WTC11 (cell line): ENCODE measurements around the gene RECQL5. TPM values are rescaled to one million over a fixed set of nuclear protein-coding genes. Genes with fewer than 3 reads are reported as not detected.

ENCODE experiments used
- ATAC-seq: fragments of 200-7000 bp; cut with Tn5 transposase; 2 replicates; pipeline ENCODE4 v1.10.0; 2021; ENCODE audit warnings: mild to moderate bottlenecking, moderate library complexity
- CTCF ChIA-PET: fragments of 300-600 bp; sonication (Branson Sonifier 250); formaldehyde crosslinking; loops from one replicate; lab custom pipeline; 2021; ENCODE audit warnings: antibody characterized with exemption; lab: Charles Lee
- POLR2A ChIA-PET: fragments of 350-600 bp; sonication (Branson Sonifier 250); formaldehyde crosslinking; loops from one replicate; lab custom pipeline; 2021; ENCODE audit warnings: antibody characterized with exemption; lab: Charles Lee
- DNase-seq: peaks from one replicate; pipeline ENCODE4 v3.0.0; 2021; ENCODE audit warnings: low spot score
- H3K27ac Mint-ChIP-seq: 2 replicates; pipeline ENCODE4 v1.8.0; 2021; ENCODE audit warnings: mixed read lengths
- H3K27me3 Mint-ChIP-seq: 2 replicates; pipeline ENCODE4 v1.8.0; 2021; ENCODE audit warnings: low read depth, mild to moderate bottlenecking, moderate library complexity, mixed read lengths
- H3K36me3 Mint-ChIP-seq: 2 replicates; pipeline ENCODE4 v1.8.0; 2021; ENCODE audit warnings: mixed read lengths
- H3K4me1 Mint-ChIP-seq: 2 replicates; pipeline ENCODE4 v1.8.0; 2022; ENCODE audit warnings: mixed read lengths
- H3K4me3 Mint-ChIP-seq: 2 replicates; pipeline ENCODE4 v1.8.0; 2021; ENCODE audit warnings: mild to moderate bottlenecking, moderate library complexity, mixed read lengths
- H3K9me3 Mint-ChIP-seq: 2 replicates; pipeline ENCODE4 v1.8.0; 2021; ENCODE audit warnings: mixed read lengths
- ATF3 ChIP-seq: sonication (generic); formaldehyde crosslinking; conservative IDR thresholded peaks from 2 replicates; pipeline ENCODE4 v1.8.1; 2022; ENCODE audit warnings: mild to moderate bottlenecking, missing genetic modification reagents
- ELF4 ChIP-seq: sonication (generic); formaldehyde crosslinking; IDR thresholded peaks from 2 replicates; pipeline ENCODE4 v1.8.1; 2022; ENCODE audit warnings: low read depth, mild to moderate bottlenecking, moderate library complexity, missing genetic modification reagents
- ESRRA ChIP-seq: sonication (generic); formaldehyde crosslinking; IDR thresholded peaks from 2 replicates; pipeline ENCODE4 v1.8.1; 2022; ENCODE audit warnings: mild to moderate bottlenecking, missing genetic modification reagents, borderline replicate concordance
- ETV6 ChIP-seq: sonication (generic); formaldehyde crosslinking; IDR thresholded peaks from 2 replicates; pipeline ENCODE4 v1.8.1; 2022; ENCODE audit warnings: mild to moderate bottlenecking, missing genetic modification reagents
- MAX ChIP-seq: sonication (generic); formaldehyde crosslinking; IDR thresholded peaks from 2 replicates; pipeline ENCODE4 v1.8.0; 2022; ENCODE audit warnings: mild to moderate bottlenecking, missing genetic modification reagents
- NR1H2 ChIP-seq: sonication (generic); formaldehyde crosslinking; IDR thresholded peaks from 2 replicates; pipeline ENCODE4 v1.9.0; 2021; ENCODE audit warnings: mild to moderate bottlenecking, moderate library complexity, missing genetic modification reagents
- NR2C2 ChIP-seq: sonication (generic); formaldehyde crosslinking; IDR thresholded peaks from 2 replicates; pipeline ENCODE4 v1.8.0; 2022; ENCODE audit warnings: mild to moderate bottlenecking, missing genetic modification reagents
- PRDM15 ChIP-seq: sonication (generic); formaldehyde crosslinking; IDR thresholded peaks from 2 replicates; pipeline ENCODE4 v1.8.0; 2022; ENCODE audit warnings: missing genetic modification reagents
- RELA ChIP-seq: sonication (generic); formaldehyde crosslinking; IDR thresholded peaks from 2 replicates; pipeline ENCODE4 v1.8.1; 2022; ENCODE audit warnings: missing genetic modification reagents, mild to moderate bottlenecking, borderline replicate concordance
- SMAD4 ChIP-seq: sonication (generic); formaldehyde crosslinking; IDR thresholded peaks from 2 replicates; pipeline ENCODE4 v1.8.0; 2022; ENCODE audit warnings: mild to moderate bottlenecking, missing genetic modification reagents
- TEAD1 ChIP-seq: sonication (generic); formaldehyde crosslinking; IDR thresholded peaks from 2 replicates; pipeline ENCODE4 v1.8.0; 2022; ENCODE audit warnings: mild to moderate bottlenecking, missing genetic modification reagents
- USF2 ChIP-seq: sonication (generic); formaldehyde crosslinking; IDR thresholded peaks from 2 replicates; pipeline ENCODE4 v1.8.1; 2023; ENCODE audit warnings: mild to moderate bottlenecking, missing genetic modification reagents, moderate library complexity
- ZNF138 ChIP-seq: sonication (generic); formaldehyde crosslinking; conservative IDR thresholded peaks from 2 replicates; pipeline ENCODE4 v1.8.1; 2022; ENCODE audit warnings: mild to moderate bottlenecking, moderate library complexity, missing genetic modification reagents
- ZNF425 ChIP-seq: fragments of 250-450 bp; sonication (Bioruptor Pico); conservative IDR thresholded peaks from 2 replicates; pipeline ENCODE4 v1.9.0; 2021; ENCODE audit warnings: mild to moderate bottlenecking
- total RNA-seq: library from RNA; stranded (reverse); gene quantifications from 3 replicates; pipeline ENCODE4 v1.2.3, GENCODE V29; 2021
- TF ChIP-seq, protein P1 (sequence below): sonication (generic); formaldehyde crosslinking; IDR thresholded peaks from 2 replicates; pipeline ENCODE4 v1.8.0; 2023; ENCODE audit warnings: mild to moderate bottlenecking, missing genetic modification reagents
- TF ChIP-seq, protein P2 (sequence below): fragments of 250-450 bp; sonication (Bioruptor Pico); IDR thresholded peaks from 2 replicates; pipeline ENCODE4 v1.9.0; 2021; ENCODE audit warnings: mild to moderate bottlenecking, borderline replicate concordance
- TF ChIP-seq, protein P3 (sequence below): fragments of 250-450 bp; sonication (Bioruptor Pico); IDR thresholded peaks from 2 replicates; pipeline ENCODE4 v1.9.0; 2021; ENCODE audit warnings: moderate library complexity, mild to moderate bottlenecking, inconsistent platforms, borderline replicate concordance
- TF ChIP-seq, protein P4 (sequence below): sonication (generic); formaldehyde crosslinking; IDR thresholded peaks from 2 replicates; pipeline ENCODE4 v1.8.0; 2022; ENCODE audit warnings: mild to moderate bottlenecking, missing genetic modification reagents

RECQL5 gene
- total RNA-seq, 1 experiment from 2014 or later: 51.0 TPM

GRCh38 chr17:75645501-75645888, 21.5 kb downstream of the RECQL5 start:
- H3K9me3 Mint-ChIP-seq: no peaks in the 10 kb centered on the region
- TF ChIP-seq NR2C2 (CRISPR knock-in tag) (no peak), RELA (CRISPR knock-in tag) (no peak), TEAD1 (CRISPR knock-in tag) (no peak), ELF4 (CRISPR knock-in tag) (no peak)
- TF ChIP-seq, protein P1, sequence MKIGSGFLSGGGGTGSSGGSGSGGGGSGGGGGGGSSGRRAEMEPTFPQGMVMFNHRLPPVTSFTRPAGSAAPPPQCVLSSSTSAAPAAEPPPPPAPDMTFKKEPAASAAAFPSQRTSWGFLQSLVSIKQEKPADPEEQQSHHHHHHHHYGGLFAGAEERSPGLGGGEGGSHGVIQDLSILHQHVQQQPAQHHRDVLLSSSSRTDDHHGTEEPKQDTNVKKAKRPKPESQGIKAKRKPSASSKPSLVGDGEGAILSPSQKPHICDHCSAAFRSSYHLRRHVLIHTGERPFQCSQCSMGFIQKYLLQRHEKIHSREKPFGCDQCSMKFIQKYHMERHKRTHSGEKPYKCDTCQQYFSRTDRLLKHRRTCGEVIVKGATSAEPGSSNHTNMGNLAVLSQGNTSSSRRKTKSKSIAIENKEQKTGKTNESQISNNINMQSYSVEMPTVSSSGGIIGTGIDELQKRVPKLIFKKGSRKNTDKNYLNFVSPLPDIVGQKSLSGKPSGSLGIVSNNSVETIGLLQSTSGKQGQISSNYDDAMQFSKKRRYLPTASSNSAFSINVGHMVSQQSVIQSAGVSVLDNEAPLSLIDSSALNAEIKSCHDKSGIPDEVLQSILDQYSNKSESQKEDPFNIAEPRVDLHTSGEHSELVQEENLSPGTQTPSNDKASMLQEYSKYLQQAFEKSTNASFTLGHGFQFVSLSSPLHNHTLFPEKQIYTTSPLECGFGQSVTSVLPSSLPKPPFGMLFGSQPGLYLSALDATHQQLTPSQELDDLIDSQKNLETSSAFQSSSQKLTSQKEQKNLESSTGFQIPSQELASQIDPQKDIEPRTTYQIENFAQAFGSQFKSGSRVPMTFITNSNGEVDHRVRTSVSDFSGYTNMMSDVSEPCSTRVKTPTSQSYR (CRISPR knock-in tag): no peak
- TF ChIP-seq, protein P2, sequence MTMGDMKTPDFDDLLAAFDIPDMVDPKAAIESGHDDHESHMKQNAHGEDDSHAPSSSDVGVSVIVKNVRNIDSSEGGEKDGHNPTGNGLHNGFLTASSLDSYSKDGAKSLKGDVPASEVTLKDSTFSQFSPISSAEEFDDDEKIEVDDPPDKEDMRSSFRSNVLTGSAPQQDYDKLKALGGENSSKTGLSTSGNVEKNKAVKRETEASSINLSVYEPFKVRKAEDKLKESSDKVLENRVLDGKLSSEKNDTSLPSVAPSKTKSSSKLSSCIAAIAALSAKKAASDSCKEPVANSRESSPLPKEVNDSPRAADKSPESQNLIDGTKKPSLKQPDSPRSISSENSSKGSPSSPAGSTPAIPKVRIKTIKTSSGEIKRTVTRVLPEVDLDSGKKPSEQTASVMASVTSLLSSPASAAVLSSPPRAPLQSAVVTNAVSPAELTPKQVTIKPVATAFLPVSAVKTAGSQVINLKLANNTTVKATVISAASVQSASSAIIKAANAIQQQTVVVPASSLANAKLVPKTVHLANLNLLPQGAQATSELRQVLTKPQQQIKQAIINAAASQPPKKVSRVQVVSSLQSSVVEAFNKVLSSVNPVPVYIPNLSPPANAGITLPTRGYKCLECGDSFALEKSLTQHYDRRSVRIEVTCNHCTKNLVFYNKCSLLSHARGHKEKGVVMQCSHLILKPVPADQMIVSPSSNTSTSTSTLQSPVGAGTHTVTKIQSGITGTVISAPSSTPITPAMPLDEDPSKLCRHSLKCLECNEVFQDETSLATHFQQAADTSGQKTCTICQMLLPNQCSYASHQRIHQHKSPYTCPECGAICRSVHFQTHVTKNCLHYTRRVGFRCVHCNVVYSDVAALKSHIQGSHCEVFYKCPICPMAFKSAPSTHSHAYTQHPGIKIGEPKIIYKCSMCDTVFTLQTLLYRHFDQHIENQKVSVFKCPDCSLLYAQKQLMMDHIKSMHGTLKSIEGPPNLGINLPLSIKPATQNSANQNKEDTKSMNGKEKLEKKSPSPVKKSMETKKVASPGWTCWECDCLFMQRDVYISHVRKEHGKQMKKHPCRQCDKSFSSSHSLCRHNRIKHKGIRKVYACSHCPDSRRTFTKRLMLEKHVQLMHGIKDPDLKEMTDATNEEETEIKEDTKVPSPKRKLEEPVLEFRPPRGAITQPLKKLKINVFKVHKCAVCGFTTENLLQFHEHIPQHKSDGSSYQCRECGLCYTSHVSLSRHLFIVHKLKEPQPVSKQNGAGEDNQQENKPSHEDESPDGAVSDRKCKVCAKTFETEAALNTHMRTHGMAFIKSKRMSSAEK: no peak
- CTCF ChIA-PET: interaction anchor here (1.0 to 22.8 kb wide), 7 partner anchors 7 to 108 kb away, joined by 3 to 456 read pairs (median 23); partner anchors contain the start of gene SMIM5
- H3K27ac Mint-ChIP-seq: peak overlapping the region; percentile 73
- POLR2A ChIA-PET: no interaction called here
- no peak overlapping the region for H3K4me3 Mint-ChIP-seq
- peaks cover 18% of the 10 kb centered on the region for H3K4me1 Mint-ChIP-seq
- no peak for ATAC-seq
- peaks cover 11% of the 10 kb centered on the region for H3K36me3 Mint-ChIP-seq
- H3K27me3 Mint-ChIP-seq: no peaks in the 10 kb centered on the region
- DNase-seq: no peak

DNA sequence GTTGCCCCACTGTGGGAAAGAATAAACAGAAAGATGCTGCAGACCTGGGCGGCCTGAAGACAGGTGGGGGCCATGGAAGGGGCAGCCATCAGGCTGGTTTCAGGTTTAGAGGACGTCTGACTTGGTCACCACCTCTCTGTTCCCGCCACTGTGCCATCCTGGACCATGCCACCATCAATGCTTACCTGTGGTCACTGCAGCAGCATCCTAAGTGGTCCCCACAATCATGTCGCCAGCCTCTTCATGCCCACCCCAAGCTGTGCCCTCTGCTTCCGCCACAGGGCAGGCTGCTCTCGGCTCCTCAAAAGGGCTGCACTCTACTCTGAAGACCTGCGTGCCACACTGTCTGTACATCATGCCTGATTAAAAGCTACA, 23.3 kb downstream of the RECQL5 start:
- Mint-ChIP-seq H3K27ac (peak overlapping the region; percentile 80), H3K9me3 (no peaks in the 10 kb centered on the region), H3K4me1 (peaks cover 18% of the 10 kb centered on the region), H3K36me3 (no peaks in the 10 kb centered on the region; the same call in 1 of the 2 replicates), H3K4me3 (no peak overlapping the region), H3K27me3 (no peaks in the 10 kb centered on the region)
- no peak for DNase-seq
- POLR2A ChIA-PET: interaction anchor here (0.9 kb wide), 1 partner anchor 136 kb away, joined by 3 read pairs; no protein-coding TSS in a partner anchor
- ATAC-seq: no peak
- CTCF ChIA-PET: interaction anchor here (0.7 to 22.8 kb wide), 6 partner anchors 9 to 110 kb away, joined by 3 to 456 read pairs (median 28); partner anchors contain the start of gene SMIM5
- TF ChIP-seq ATF3: no peak
- TF ChIP-seq MAX: no peak
- TF ChIP-seq, protein P3, sequence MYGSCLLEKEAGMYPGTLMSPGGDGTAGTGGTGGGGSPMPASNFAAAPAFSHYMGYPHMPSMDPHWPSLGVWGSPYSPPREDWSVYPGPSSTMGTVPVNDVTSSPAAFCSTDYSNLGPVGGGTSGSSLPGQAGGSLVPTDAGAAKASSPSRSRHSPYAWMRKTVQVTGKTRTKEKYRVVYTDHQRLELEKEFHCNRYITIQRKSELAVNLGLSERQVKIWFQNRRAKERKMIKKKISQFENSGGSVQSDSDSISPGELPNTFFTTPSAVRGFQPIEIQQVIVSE (CRISPR knock-in tag): no peak
- TF ChIP-seq ZNF138 (CRISPR knock-in tag): no peak
- TF ChIP-seq, protein P4, sequence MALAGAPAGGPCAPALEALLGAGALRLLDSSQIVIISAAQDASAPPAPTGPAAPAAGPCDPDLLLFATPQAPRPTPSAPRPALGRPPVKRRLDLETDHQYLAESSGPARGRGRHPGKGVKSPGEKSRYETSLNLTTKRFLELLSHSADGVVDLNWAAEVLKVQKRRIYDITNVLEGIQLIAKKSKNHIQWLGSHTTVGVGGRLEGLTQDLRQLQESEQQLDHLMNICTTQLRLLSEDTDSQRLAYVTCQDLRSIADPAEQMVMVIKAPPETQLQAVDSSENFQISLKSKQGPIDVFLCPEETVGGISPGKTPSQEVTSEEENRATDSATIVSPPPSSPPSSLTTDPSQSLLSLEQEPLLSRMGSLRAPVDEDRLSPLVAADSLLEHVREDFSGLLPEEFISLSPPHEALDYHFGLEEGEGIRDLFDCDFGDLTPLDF (CRISPR knock-in tag): no peak
- TF ChIP-seq SMAD4 (CRISPR knock-in tag): no peak
- TF ChIP-seq NR1H2: no peak
- no peak for TF ChIP-seq ETV6
- TF ChIP-seq ZNF425 (CRISPR knock-in tag): no peak
- no peak for TF ChIP-seq USF2 (CRISPR knock-in tag)
- TF ChIP-seq ESRRA: no peak
- no peak for TF ChIP-seq PRDM15 (CRISPR knock-in tag)
